ENCODE data around the gene NUDT16. TPM values are rescaled to one million over a fixed set of nuclear protein-coding genes. Genes with fewer than 3 reads are reported as not detected.

The NUDT16 gene
- total RNA-seq, 1 donor from 2014 or later, result 7.6 TPM

- H3K4me3 ChIP-seq (ENCODE audit: low read depth, low read length), result no peak overlapping the region
- no peaks in the 10 kb centered on the region for H3K27me3 ChIP-seq (ENCODE audit: control insufficient read depth, insufficient read depth, low read length)
- no peaks in the 10 kb centered on the region for H3K36me3 ChIP-seq (ENCODE audit: control insufficient read depth, insufficient read depth, low read length)
- TF ChIP-seq, protein P1, sequence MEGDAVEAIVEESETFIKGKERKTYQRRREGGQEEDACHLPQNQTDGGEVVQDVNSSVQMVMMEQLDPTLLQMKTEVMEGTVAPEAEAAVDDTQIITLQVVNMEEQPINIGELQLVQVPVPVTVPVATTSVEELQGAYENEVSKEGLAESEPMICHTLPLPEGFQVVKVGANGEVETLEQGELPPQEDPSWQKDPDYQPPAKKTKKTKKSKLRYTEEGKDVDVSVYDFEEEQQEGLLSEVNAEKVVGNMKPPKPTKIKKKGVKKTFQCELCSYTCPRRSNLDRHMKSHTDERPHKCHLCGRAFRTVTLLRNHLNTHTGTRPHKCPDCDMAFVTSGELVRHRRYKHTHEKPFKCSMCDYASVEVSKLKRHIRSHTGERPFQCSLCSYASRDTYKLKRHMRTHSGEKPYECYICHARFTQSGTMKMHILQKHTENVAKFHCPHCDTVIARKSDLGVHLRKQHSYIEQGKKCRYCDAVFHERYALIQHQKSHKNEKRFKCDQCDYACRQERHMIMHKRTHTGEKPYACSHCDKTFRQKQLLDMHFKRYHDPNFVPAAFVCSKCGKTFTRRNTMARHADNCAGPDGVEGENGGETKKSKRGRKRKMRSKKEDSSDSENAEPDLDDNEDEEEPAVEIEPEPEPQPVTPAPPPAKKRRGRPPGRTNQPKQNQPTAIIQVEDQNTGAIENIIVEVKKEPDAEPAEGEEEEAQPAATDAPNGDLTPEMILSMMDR (IDR thresholded peaks at IDR 0.05; ENCODE audit: insufficient read depth, low read length, severe bottlenecking), result no peak
- FAIRE-seq (no peak), DNase-seq (ENCODE audit: low read depth) (peak; percentile 90)
These were observed 31.6 kb upstream of the NUDT16 start for GRCh38 chr3:131349946-131350347.

DNA sequence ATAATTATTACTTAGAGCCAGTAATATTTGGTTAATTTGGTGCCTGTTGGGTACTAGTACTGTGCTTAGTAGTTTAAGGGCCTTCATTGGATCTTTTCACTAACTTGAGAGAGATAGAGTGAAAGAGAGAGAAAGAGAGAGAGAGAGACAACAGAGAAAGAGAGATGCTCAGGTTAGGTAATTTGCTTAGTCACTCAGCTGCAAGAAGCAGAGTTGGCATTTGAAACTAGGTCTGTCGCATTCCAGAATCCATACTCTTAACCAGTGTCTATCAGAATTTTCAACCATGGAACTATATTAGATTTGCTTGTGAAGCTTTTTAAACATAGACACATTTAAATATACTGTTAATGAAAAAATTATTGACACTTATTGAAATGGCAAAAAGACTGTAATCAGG lies 31.1 kb upstream of the NUDT16 start:
- no peaks in the 10 kb centered on the region for H3K36me3 ChIP-seq (ENCODE audit: control insufficient read depth, insufficient read depth, low read length)
- no peak overlapping the region for H3K4me3 ChIP-seq (ENCODE audit: low read depth, low read length)
- no peaks in the 10 kb centered on the region for H3K27me3 ChIP-seq (ENCODE audit: control insufficient read depth, insufficient read depth, low read length)
- FAIRE-seq, result no peak
- TF ChIP-seq, protein P1 (IDR thresholded peaks at IDR 0.05; ENCODE audit: insufficient read depth, low read length, severe bottlenecking), result no peak
- peak; percentile 67 for DNase-seq (ENCODE audit: low read depth)

GRCh38 chr3:131353016-131353877 lies 28.3 kb upstream of the NUDT16 start:
- TF ChIP-seq, protein P1 (IDR thresholded peaks at IDR 0.05; ENCODE audit: insufficient read depth, low read length, severe bottlenecking), result no peak
- no peaks in the 10 kb centered on the region for H3K36me3 ChIP-seq (ENCODE audit: control insufficient read depth, insufficient read depth, low read length)
- H3K27me3 ChIP-seq (ENCODE audit: control insufficient read depth, insufficient read depth, low read length), result no peaks in the 10 kb centered on the region
- FAIRE-seq (no peak), DNase-seq (ENCODE audit: low read depth) (no peak)
- H3K4me3 ChIP-seq (ENCODE audit: low read depth, low read length), result no peak overlapping the region

- TF ChIP-seq, protein P1 (IDR thresholded peaks at IDR 0.05; ENCODE audit: insufficient read depth, low read length, severe bottlenecking), result no peak
These were observed 27.6 kb upstream of the NUDT16 start for GRCh38 chr3:131353986-131354385.

DNA sequence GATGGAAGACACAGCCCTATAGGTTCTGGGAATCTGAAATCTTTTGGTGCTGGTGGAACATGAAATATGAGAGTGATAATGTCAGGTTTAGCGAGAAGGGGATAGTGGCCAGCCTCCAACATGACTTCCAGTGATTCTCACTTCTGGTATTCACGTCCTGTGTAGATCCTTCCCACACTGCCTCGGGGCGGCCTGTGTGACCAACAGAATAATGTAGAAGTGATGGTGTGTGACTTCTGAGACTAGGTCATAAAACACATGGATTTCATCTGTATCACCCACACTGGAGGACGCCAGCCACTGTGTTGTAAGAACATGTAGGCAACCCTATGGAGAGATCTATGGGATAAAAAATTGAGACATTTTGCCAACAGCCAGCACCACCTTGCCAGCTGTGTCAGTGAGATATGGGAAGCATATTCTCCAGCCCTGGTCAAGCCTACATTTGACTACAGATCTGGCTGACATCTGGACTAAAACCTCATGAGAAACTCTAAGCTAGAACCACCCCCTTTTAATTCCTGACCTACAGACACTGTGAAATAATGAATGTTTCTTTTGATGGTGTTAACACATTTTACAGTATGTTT lies 25.5 kb upstream of the NUDT16 start:
- no peak overlapping the region for H3K4me3 ChIP-seq (ENCODE audit: low read depth, low read length)
- TF ChIP-seq, protein P1 (IDR thresholded peaks at IDR 0.05; ENCODE audit: insufficient read depth, low read length, severe bottlenecking), result no peak
- no peaks in the 10 kb centered on the region for H3K27me3 ChIP-seq (ENCODE audit: control insufficient read depth, insufficient read depth, low read length)
- DNase-seq (ENCODE audit: low read depth) (no peak), FAIRE-seq (no peak)
- H3K36me3 ChIP-seq (ENCODE audit: control insufficient read depth, insufficient read depth, low read length), result no peaks in the 10 kb centered on the region

More at GRCh38 chr3:131353986-131354385, 27.6 kb upstream of the NUDT16 start:
- Histone ChIP-seq H3K36me3 (ENCODE audit: control insufficient read depth, insufficient read depth, low read length) (no peaks in the 10 kb centered on the region), H3K27me3 (ENCODE audit: control insufficient read depth, insufficient read depth, low read length) (no peaks in the 10 kb centered on the region), H3K4me3 (ENCODE audit: low read depth, low read length) (no peak overlapping the region)
- FAIRE-seq (no peak), DNase-seq (ENCODE audit: low read depth) (no peak)
